ENCODE data around the gene APOBEC3B.

GRCh38 chr22:38953577-38954413 lies 28.4 kb upstream of the APOBEC3B start:
- TF ChIP-seq, protein P1, sequence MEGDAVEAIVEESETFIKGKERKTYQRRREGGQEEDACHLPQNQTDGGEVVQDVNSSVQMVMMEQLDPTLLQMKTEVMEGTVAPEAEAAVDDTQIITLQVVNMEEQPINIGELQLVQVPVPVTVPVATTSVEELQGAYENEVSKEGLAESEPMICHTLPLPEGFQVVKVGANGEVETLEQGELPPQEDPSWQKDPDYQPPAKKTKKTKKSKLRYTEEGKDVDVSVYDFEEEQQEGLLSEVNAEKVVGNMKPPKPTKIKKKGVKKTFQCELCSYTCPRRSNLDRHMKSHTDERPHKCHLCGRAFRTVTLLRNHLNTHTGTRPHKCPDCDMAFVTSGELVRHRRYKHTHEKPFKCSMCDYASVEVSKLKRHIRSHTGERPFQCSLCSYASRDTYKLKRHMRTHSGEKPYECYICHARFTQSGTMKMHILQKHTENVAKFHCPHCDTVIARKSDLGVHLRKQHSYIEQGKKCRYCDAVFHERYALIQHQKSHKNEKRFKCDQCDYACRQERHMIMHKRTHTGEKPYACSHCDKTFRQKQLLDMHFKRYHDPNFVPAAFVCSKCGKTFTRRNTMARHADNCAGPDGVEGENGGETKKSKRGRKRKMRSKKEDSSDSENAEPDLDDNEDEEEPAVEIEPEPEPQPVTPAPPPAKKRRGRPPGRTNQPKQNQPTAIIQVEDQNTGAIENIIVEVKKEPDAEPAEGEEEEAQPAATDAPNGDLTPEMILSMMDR (conservative IDR thresholded peaks at IDR 0.05; ENCODE audit: low read length), result no peak
- TF ChIP-seq EZH2phosphoT487 (IDR thresholded peaks at IDR 0.05; ENCODE audit: borderline replicate concordance, low read depth, low read length), result no peak

Data from OCI-LY7 (cell line).